Measurements from ENCODE around the gene GNA15. TPM values are rescaled to one million over a fixed set of nuclear protein-coding genes. Genes with fewer than 3 reads are reported as not detected.
A peak's percentile ranks its signal among the peaks of the same experiment; 100 is the strongest.
"Not testable (repeated sequence)": the region's sequence is repeated elsewhere in the genome, so short reads cannot be mapped to it uniquely, and the experiment has no call there.

The GNA15 gene
- total and polyA plus RNA-seq, 9 donors, result 1.2 to 4.8 (median 1.4) TPM

DNA sequence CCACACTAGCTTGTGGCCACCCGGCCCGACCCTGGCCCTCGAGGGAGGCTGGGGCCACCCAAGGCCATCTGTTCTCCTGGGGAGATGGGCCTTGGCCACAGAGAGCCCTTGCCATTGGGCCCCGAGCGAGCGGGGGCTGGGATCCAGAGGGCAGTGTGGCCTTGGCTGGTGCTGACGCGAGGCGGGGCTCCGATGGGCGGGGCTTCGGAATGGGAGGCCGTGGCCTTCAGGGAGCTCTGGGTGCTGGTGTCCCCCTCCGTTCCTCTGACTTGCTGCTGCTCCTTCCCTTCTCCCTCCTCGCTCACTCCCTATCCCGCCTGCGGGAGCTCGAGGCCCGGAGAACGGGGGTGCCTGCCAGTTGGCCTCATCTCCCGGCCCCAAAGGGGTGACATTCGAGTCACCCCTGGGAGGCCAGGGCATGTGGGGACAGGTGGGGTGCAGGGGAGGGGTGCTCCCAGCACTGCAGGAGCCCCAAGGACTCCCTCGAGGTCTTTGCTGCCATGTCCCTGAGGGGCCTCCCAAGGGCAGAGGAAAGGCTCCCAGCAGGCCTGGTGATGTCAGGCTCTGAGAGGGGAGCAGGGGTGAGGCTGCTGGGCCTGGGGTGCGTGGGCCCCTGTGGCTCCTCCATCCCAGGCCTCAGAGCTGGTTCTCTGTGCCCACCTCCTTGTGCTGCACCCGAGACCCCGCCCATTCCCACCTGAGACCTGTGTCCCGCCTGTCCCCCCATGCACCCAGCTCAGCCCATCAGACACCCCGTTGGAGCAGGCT is 54.1 kb downstream of the GNA15 start:
- peaks cover 11% of the 10 kb centered on the region for H3K4me1 ChIP-seq (ENCODE audit: insufficient read depth)
- no peak overlapping the region for H3K27ac ChIP-seq
- no peak overlapping the region for H3K4me3 ChIP-seq
- DNase-seq, result peak in 2 of 5 donors; percentile 19 to 43
- 75 to 83% (median 76%) methylated on average over 24 to 28 of the region's 28 CpGs for WGBS, 3 donors
- no peaks in the 10 kb centered on the region for H3K9me3 ChIP-seq
- intact Hi-C loops (cut with DNase I), result no loop called here
- H3K27me3 ChIP-seq, result no peaks in the 10 kb centered on the region
- TF ChIP-seq POLR2A (IDR thresholded peaks at IDR 0.05), result no peak
- TF ChIP-seq, protein P1, sequence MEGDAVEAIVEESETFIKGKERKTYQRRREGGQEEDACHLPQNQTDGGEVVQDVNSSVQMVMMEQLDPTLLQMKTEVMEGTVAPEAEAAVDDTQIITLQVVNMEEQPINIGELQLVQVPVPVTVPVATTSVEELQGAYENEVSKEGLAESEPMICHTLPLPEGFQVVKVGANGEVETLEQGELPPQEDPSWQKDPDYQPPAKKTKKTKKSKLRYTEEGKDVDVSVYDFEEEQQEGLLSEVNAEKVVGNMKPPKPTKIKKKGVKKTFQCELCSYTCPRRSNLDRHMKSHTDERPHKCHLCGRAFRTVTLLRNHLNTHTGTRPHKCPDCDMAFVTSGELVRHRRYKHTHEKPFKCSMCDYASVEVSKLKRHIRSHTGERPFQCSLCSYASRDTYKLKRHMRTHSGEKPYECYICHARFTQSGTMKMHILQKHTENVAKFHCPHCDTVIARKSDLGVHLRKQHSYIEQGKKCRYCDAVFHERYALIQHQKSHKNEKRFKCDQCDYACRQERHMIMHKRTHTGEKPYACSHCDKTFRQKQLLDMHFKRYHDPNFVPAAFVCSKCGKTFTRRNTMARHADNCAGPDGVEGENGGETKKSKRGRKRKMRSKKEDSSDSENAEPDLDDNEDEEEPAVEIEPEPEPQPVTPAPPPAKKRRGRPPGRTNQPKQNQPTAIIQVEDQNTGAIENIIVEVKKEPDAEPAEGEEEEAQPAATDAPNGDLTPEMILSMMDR (IDR thresholded peaks at IDR 0.05), result no peak
- TF ChIP-seq EP300 (IDR thresholded peaks at IDR 0.05), result no peak
- no peaks in the 10 kb centered on the region for H3K36me3 ChIP-seq

DNA sequence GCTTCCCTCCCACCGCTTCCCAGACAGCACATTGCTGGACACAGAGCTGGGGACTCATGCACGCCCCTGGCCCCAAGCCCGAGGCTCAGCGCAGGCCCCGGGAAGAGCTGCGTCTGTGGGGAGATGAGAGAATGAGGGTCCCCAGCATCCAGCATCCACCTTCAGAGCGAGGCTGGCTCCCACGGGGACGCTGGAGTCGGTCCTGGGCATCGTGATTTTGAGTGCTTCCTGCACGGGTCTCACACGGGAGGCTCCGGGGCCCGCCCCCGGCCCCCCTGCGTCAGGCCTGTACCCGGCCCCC is 54.6 kb downstream of the GNA15 start:
- H3K27me3 ChIP-seq, result no peaks in the 10 kb centered on the region
- peaks cover 11% of the 10 kb centered on the region for H3K4me1 ChIP-seq (ENCODE audit: insufficient read depth)
- H3K9me3 ChIP-seq, result no peaks in the 10 kb centered on the region
- H3K27ac ChIP-seq, result no peak overlapping the region
- no peak for DNase-seq
- intact Hi-C loops (cut with DNase I), result no loop called here
- H3K4me3 ChIP-seq, result no peak overlapping the region
- TF ChIP-seq POLR2A (IDR thresholded peaks at IDR 0.05) (no peak), EP300 (IDR thresholded peaks at IDR 0.05) (no peak)
- TF ChIP-seq, protein P1 (IDR thresholded peaks at IDR 0.05), result no peak
- no peaks in the 10 kb centered on the region for H3K36me3 ChIP-seq
- WGBS, 3 donors, result 91 to 95% (median 91%) methylated on average over 18 of the region's 18 CpGs

DNA sequence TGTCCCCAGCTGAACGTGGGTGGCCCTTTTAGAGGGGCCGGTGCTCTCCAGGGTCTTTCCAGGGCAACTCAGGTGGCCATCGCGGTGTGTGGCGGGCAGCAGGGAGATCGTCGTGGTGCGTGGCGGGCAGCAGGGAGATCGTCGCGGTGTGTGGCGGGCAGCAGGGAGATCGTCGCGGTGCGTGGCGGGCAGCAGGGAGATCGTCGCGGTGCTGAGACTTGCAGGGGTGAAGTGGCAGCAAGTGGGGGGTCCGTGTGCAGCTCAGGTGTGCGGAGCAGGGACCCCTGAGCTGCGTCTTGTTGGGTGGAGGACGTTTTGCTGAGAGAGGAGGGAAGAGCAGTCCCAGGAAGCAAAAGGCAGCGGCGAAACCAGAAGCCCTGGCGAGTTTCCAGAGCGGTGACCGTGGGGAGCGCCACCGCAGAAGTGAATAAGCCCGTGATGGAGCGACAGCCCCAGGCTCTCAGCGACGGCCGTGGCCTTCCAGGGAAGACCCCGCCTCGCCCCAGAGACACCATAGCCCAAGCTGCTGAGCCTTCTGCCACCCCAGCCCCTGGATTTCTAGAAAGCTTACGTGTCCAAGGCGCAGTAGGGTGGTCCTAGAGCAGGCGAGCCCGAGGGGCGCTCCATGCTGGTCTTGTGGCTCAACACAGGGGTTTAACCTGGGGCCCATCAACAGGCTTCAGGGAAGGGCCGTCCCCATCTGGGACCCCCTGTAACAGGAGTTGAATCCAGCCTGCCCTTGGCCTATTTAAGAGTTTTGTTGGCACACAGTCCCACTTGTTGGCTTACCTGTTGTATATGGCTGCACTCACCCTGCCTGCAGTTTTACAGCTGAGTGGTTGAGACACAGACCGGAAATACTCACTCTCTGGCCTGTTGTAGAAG is 55.3 kb downstream of the GNA15 start:
- Histone ChIP-seq H3K27me3 (no peaks in the 10 kb centered on the region), H3K4me3 (no peak overlapping the region), H3K9me3 (no peaks in the 10 kb centered on the region), H3K4me1 (ENCODE audit: insufficient read depth) (peaks cover 11% of the 10 kb centered on the region), H3K36me3 (no peaks in the 10 kb centered on the region), H3K27ac (no peak overlapping the region)
- WGBS, 3 donors, result 89 to 92% (median 91%) methylated on average over 46 of the region's 46 CpGs
- intact Hi-C loops (cut with DNase I), result no loop called here
- peak in 2 of 5 donors; percentile 19 to 28 for DNase-seq
- TF ChIP-seq EP300 (IDR thresholded peaks at IDR 0.05) (no peak), POLR2A (IDR thresholded peaks at IDR 0.05) (no peak)
- TF ChIP-seq, protein P1 (IDR thresholded peaks at IDR 0.05), result no peak

DNA sequence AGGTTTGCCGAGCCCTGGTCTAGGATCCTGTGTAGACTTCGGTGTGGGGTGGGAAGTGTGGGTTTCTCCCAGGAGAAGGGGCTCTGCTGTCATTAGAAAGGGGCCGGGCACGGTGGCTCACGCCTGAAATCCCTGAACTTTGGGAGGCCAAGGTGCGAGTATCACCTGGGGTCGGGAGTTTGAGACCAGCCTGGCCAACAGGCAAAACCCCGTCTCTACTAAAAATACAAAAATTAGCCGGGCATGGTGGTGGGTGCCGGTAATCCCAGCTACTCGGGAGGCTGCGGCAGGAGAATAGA is 55.9 kb downstream of the GNA15 start:
- 92 to 95% (median 93%) methylated on average over 12 of the region's 12 CpGs for WGBS, 3 donors
- H3K4me3 ChIP-seq; H3K36me3 ChIP-seq; intact Hi-C loops (cut with DNase I); H3K9me3 ChIP-seq; DNase-seq; H3K27ac ChIP-seq; H3K27me3 ChIP-seq; H3K4me1 ChIP-seq (ENCODE audit: insufficient read depth): not testable (repeated sequence)

DNA sequence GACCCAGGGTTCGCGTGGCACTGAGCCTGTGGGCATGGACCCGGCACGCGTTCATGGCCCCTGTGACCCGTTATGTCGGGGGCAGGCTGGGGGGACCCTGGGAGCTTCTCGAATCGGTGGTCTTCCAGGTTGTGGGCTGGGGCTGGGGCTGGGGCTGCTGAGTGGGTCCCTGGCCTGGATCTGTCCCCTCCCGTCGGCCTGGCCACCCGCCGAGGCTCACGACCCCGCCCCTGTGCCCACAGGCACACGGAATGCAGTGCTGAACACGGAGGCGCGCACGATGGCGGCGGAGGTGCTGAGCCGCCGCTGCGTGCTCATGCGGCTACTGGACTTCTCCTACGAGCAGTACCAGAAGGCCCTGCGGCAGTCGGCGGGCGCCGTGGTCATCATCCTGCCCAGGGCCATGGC is 56.4 kb downstream of the GNA15 start:
- Histone ChIP-seq H3K9me3 (no peaks in the 10 kb centered on the region), H3K27me3 (no peaks in the 10 kb centered on the region), H3K36me3 (no peaks in the 10 kb centered on the region), H3K4me1 (ENCODE audit: insufficient read depth) (peaks cover 2% of the 10 kb centered on the region), H3K27ac (no peak overlapping the region), H3K4me3 (no peak overlapping the region)
- intact Hi-C loops (cut with DNase I), result no loop called here
- peak in 1 of 5 donors; percentile 14 for DNase-seq
- 93 to 94% (median 94%) methylated on average over 32 of the region's 32 CpGs for WGBS, 3 donors
- no peak for TF ChIP-seq POLR2A (IDR thresholded peaks at IDR 0.05)
- TF ChIP-seq, protein P1 (IDR thresholded peaks at IDR 0.05), result no peak
- no peak for TF ChIP-seq EP300 (IDR thresholded peaks at IDR 0.05)
